HG03060 (cell line): ENCODE measurements around the gene TCFL5.

Source experiments
- ATAC-seq: cut with Tn5 transposase; IDR thresholded peaks from one replicate; pipeline ENCODE4 v1.9.1; 2021; ENCODE audit warnings: low read depth, moderate number of reproducible peaks; ENCODE audit not compliant: unreplicated experiment

Gene TCFL5

GRCh38 chr20:62825333-62825985 lies 36.2 kb downstream of the TCFL5 start:
- ATAC-seq, result no peak

- no peak for ATAC-seq
Observed at GRCh38 chr20:62824476-62825332, 36.9 kb downstream of the TCFL5 start.

GRCh38 chr20:62823688-62824475 lies 37.7 kb downstream of the TCFL5 start:
- no peak for ATAC-seq

GRCh38 chr20:62822788-62823651 lies 38.6 kb downstream of the TCFL5 start:
- ATAC-seq, result no peak

- no peak for ATAC-seq
Observed at GRCh38 chr20:62822239-62822787, 39.3 kb downstream of the TCFL5 start.

- ATAC-seq, result no peak
Observed at GRCh38 chr20:62821726-62822210, 39.9 kb downstream of the TCFL5 start.

GRCh38 chr20:62820962-62821725 lies 40.5 kb downstream of the TCFL5 start:
- no peak for ATAC-seq

- ATAC-seq, result no peak
Observed at GRCh38 chr20:62820208-62820961, 41.2 kb downstream of the TCFL5 start.

- ATAC-seq, result no peak
Observed at GRCh38 chr20:62819494-62820174, 42.0 kb downstream of the TCFL5 start.

- ATAC-seq, result no peak
Observed at GRCh38 chr20:62818592-62819493, 42.8 kb downstream of the TCFL5 start.

- ATAC-seq, result no peak
Observed at GRCh38 chr20:62817975-62818591, 43.5 kb downstream of the TCFL5 start.

GRCh38 chr20:62816884-62817873 lies 44.4 kb downstream of the TCFL5 start, which contains the start of gene COL9A3:
Gene COL9A3, plus strand, starts transcription at chr20:62817050. Its CDS starts 15 bp downstream, at chr20:62817065.
- ATAC-seq, result no peak

- no peak for ATAC-seq
Observed at GRCh38 chr20:62816031-62816883, 45.4 kb downstream of the TCFL5 start.
